IPS-18a (cell line): Measurements from ENCODE around the gene DCAF6.

Experiments used
- H3K27ac ChIP-seq: one replicate; pipeline ENCODE4 v1.5.1; 2013; ENCODE audit warnings: low read length
- H3K27me3 ChIP-seq: one replicate; pipeline ENCODE4 v1.6.1; 2013; ENCODE audit warnings: mild to moderate bottlenecking, low read length; ENCODE audit not compliant: control insufficient read depth, insufficient read depth
- H3K36me3 ChIP-seq: one replicate; pipeline ENCODE4 v1.6.1; 2013; ENCODE audit warnings: low read depth, low read length; ENCODE audit not compliant: control insufficient read depth
- H3K4me1 ChIP-seq: one replicate; pipeline ENCODE4 v1.6.1; 2013; ENCODE audit warnings: low read depth, low read length; ENCODE audit not compliant: control insufficient read depth
- H3K4me3 ChIP-seq: one replicate; pipeline ENCODE4 v1.5.1; 2013; ENCODE audit warnings: low read length
- H3K9ac ChIP-seq: one replicate; pipeline ENCODE4 v1.6.1; 2013; ENCODE audit warnings: mild to moderate bottlenecking, low read length, moderate library complexity
- H3K9me3 ChIP-seq: one replicate; pipeline ENCODE4 v1.6.1; 2013; ENCODE audit warnings: low read depth, low read length; ENCODE audit not compliant: control insufficient read depth

Gene DCAF6

GRCh38 chr1:168099337-168099801 is 162.9 kb downstream of the DCAF6 start:
- H3K36me3 ChIP-seq: peaks cover 3% of the 10 kb centered on the region
- H3K27ac ChIP-seq: no peak overlapping the region
- H3K9ac ChIP-seq: no peak overlapping the region
- no peaks in the 10 kb centered on the region for H3K27me3 ChIP-seq
- H3K4me3 ChIP-seq: no peak overlapping the region
- no peaks in the 10 kb centered on the region for H3K4me1 ChIP-seq
- H3K9me3 ChIP-seq: no peaks in the 10 kb centered on the region

GRCh38 chr1:168100315-168101002 is 164.0 kb downstream of the DCAF6 start:
- Histone ChIP-seq H3K36me3 (peaks cover 3% of the 10 kb centered on the region), H3K27me3 (no peaks in the 10 kb centered on the region), H3K4me3 (no peak overlapping the region), H3K4me1 (no peaks in the 10 kb centered on the region), H3K9ac (no peak overlapping the region), H3K9me3 (no peaks in the 10 kb centered on the region), H3K27ac (no peak overlapping the region)

- H3K9ac ChIP-seq: no peak overlapping the region
- no peaks in the 10 kb centered on the region for H3K9me3 ChIP-seq
- H3K4me1 ChIP-seq: no peaks in the 10 kb centered on the region
- no peak overlapping the region for H3K27ac ChIP-seq
- peaks cover 1% of the 10 kb centered on the region for H3K36me3 ChIP-seq
- H3K4me3 ChIP-seq: no peak overlapping the region
- no peaks in the 10 kb centered on the region for H3K27me3 ChIP-seq
These were observed 164.9 kb downstream of the DCAF6 start for GRCh38 chr1:168101336-168101735.

GRCh38 chr1:168102487-168102886 is 166.0 kb downstream of the DCAF6 start:
- Histone ChIP-seq H3K27me3 (no peaks in the 10 kb centered on the region), H3K9me3 (no peaks in the 10 kb centered on the region), H3K27ac (no peak overlapping the region), H3K4me3 (no peak overlapping the region), H3K36me3 (no peaks in the 10 kb centered on the region), H3K4me1 (no peaks in the 10 kb centered on the region), H3K9ac (no peak overlapping the region)

- Histone ChIP-seq H3K27me3 (no peaks in the 10 kb centered on the region), H3K4me1 (peaks cover 7% of the 10 kb centered on the region), H3K36me3 (no peaks in the 10 kb centered on the region), H3K9ac (no peak overlapping the region), H3K9me3 (no peaks in the 10 kb centered on the region), H3K4me3 (no peak overlapping the region), H3K27ac (no peak overlapping the region)
These were observed 168.1 kb downstream of the DCAF6 start for GRCh38 chr1:168104535-168104934.

GRCh38 chr1:168105846-168106245 is 169.4 kb downstream of the DCAF6 start:
- H3K27ac ChIP-seq: no peak overlapping the region
- no peaks in the 10 kb centered on the region for H3K9me3 ChIP-seq
- no peaks in the 10 kb centered on the region for H3K27me3 ChIP-seq
- no peak overlapping the region for H3K4me3 ChIP-seq
- H3K36me3 ChIP-seq: no peaks in the 10 kb centered on the region
- no peak overlapping the region for H3K9ac ChIP-seq
- H3K4me1 ChIP-seq: peaks cover 7% of the 10 kb centered on the region

- Histone ChIP-seq H3K4me1 (peaks cover 11% of the 10 kb centered on the region), H3K27ac (no peak overlapping the region), H3K27me3 (no peaks in the 10 kb centered on the region), H3K9me3 (no peaks in the 10 kb centered on the region), H3K9ac (no peak overlapping the region), H3K4me3 (no peak overlapping the region), H3K36me3 (no peaks in the 10 kb centered on the region)
These were observed 169.8 kb downstream of the DCAF6 start for GRCh38 chr1:168106274-168106673.

- H3K4me1 ChIP-seq: peaks cover 16% of the 10 kb centered on the region
- H3K27ac ChIP-seq: no peak overlapping the region
These were observed 174.5 kb downstream of the DCAF6 start for GRCh38 chr1:168110896-168111545.

GRCh38 chr1:168112673-168113305 is 176.3 kb downstream of the DCAF6 start:
- H3K9me3 ChIP-seq: no peaks in the 10 kb centered on the region
- H3K27me3 ChIP-seq: no peaks in the 10 kb centered on the region
- no peak overlapping the region for H3K27ac ChIP-seq
- H3K9ac ChIP-seq: no peak overlapping the region
- peaks cover 13% of the 10 kb centered on the region for H3K4me1 ChIP-seq
- H3K4me3 ChIP-seq: no peak overlapping the region
- H3K36me3 ChIP-seq: no peaks in the 10 kb centered on the region

More at GRCh38 chr1:168110896-168111545, 174.5 kb downstream of the DCAF6 start:
- Histone ChIP-seq H3K27me3 (no peaks in the 10 kb centered on the region), H3K9ac (no peak overlapping the region), H3K4me3 (no peak overlapping the region), H3K36me3 (no peaks in the 10 kb centered on the region), H3K9me3 (no peaks in the 10 kb centered on the region)

GRCh38 chr1:168114845-168115244 is 178.4 kb downstream of the DCAF6 start:
- H3K4me1 ChIP-seq: peaks cover 9% of the 10 kb centered on the region
- H3K36me3 ChIP-seq: no peaks in the 10 kb centered on the region
- H3K27ac ChIP-seq: no peak overlapping the region
- no peaks in the 10 kb centered on the region for H3K27me3 ChIP-seq
- H3K4me3 ChIP-seq: no peak overlapping the region
- no peaks in the 10 kb centered on the region for H3K9me3 ChIP-seq
- H3K9ac ChIP-seq: no peak overlapping the region

- H3K4me1 ChIP-seq: peaks cover 4% of the 10 kb centered on the region
- no peaks in the 10 kb centered on the region for H3K36me3 ChIP-seq
- no peaks in the 10 kb centered on the region for H3K27me3 ChIP-seq
- H3K9ac ChIP-seq: no peak overlapping the region
- no peaks in the 10 kb centered on the region for H3K9me3 ChIP-seq
- H3K4me3 ChIP-seq: no peak overlapping the region
- H3K27ac ChIP-seq: no peak overlapping the region
These were observed 179.9 kb downstream of the DCAF6 start for GRCh38 chr1:168116327-168116799.
